Body of pancreas (tissue), 4 donors: ENCODE measurements around the gene USP48. TPM values are rescaled to one million over a fixed set of nuclear protein-coding genes. Genes with fewer than 3 reads are reported as not detected.

Experiments used
- ATAC-seq: fragments of 150-250 bp; one replicate; pipeline ENCODE4 v1.9.1; 2016
- DNase-seq, 4 donors: peaks; one replicate each; pipeline ENCODE4 v3.0.0-alpha.2; 2019
- H3K27ac ChIP-seq, 4 donors: fragments of 200-600 bp; sonication (generic); 1 replicate in 3 of 4; 2 replicates in 1 of 4; pipeline versions ENCODE4 v1.5.1 to v1.6.1; 2016 to 2019; ENCODE audit warnings: mild to moderate bottlenecking in 1 of 4, mixed read lengths in 1 of 4, moderate library complexity in 1 of 4
- H3K27me3 ChIP-seq, 2 donors: fragments of 200-600 bp; sonication (generic); one replicate each; pipeline ENCODE4 v1.6.0; 2016; ENCODE audit warnings: mild to moderate bottlenecking in 1 of 2
- H3K36me3 ChIP-seq, 2 donors: fragments of 200-600 bp; sonication (generic); replicated peaks in 1 of 2; 2 replicates each; pipeline ENCODE4 v1.5.1; 2016; ENCODE audit warnings: low read depth in 2 of 2; ENCODE audit not compliant: insufficient read depth in 1 of 2
- H3K4me1 ChIP-seq: fragments of 200-600 bp; sonication (generic); one replicate; pipeline ENCODE4 v1.6.0; 2016
- H3K4me3 ChIP-seq, 2 donors: fragments of 200-600 bp; sonication (generic); 1 replicate in 1 of 2; 2 replicates in 1 of 2; pipeline ENCODE4 v1.5.1; 2016 to 2019
- H3K9me3 ChIP-seq, 3 donors: fragments of 200-600 bp; sonication (generic); 1 replicate in 2 of 3; 2 replicates in 1 of 3; pipeline ENCODE4 v1.5.1; 2016
- CTCF ChIP-seq, 7 experiments: fragments of 450-650 bp in 4 of 7; fragments of 200-600 bp in 3 of 7; sonication (generic) in 3 of 7; IDR thresholded peaks; one replicate each; pipeline ENCODE4 v1.5.1; 2016 to 2019; ENCODE audit warnings: antibody characterized with exemption in 7 of 7
- POLR2A ChIP-seq, 3 donors: fragments of 450-650 bp; IDR thresholded peaks; one replicate each; pipeline ENCODE4 v1.6.1; 2016; ENCODE audit warnings: antibody characterized with exemption in 3 of 3, mild to moderate bottlenecking in 2 of 3
- WGBS, 2 donors: methylation state at CpG; one replicate each; pipeline ENCODE4 v1.1.5; 2017; 5-methylcytosine and 5-hydroxymethylcytosine counted together
- intact Hi-C: fragments of 100-400 bp; cut with DNase I; formaldehyde crosslinking; loops from one replicate; pipeline ENCODE4 v1.15.1; 2023
- total RNA-seq, 2 donors: library from RNA; depleted of rRNA; stranded (reverse); fragments of >200 nt; gene quantifications; one replicate each; pipeline ENCODE4 v1.1.0, GENCODE V29; 2016

Gene USP48
- total RNA-seq, 2 donors from 2014 or later = 25.4 to 72.9 TPM

DNA sequence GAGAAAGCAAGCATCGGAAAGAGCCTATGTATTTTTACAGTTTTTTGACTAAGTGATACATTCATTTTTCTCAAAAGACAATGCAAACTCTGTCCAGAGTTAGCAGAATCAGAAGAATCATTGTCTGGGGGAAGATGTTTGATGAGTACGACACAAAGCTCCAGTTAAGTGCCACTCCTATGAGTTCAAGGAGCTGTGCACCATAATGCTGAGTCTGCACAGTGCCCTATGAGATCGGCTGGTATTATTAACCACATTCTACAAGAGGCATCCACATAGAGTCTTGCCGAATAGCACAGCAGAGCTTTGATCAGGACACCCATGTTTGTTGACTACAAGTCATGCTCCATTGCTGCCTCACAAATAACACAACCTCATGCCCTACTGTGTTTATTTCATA lies 58.9 kb downstream of the USP48 start:
- Histone ChIP-seq H3K27ac (no peak overlapping the region), H3K27me3 (no peaks in the 10 kb centered on the region), H3K4me1 (no peaks in the 10 kb centered on the region), H3K4me3 (no peak overlapping the region), H3K36me3 (peaks cover 0 to 7% of the 10 kb centered on the region in 2 donors), H3K9me3 (no peaks in the 10 kb centered on the region)
- ATAC-seq = no peak
- TF ChIP-seq POLR2A (IDR thresholded peaks at IDR 0.05) = no peak
- no peak for TF ChIP-seq CTCF (IDR thresholded peaks at IDR 0.05)
- WGBS, 2 donors = 90 to 92% methylated on average over 4 of the region's 4 CpGs
- intact Hi-C loops = no loop called here
- DNase-seq = no peak

GRCh38 chr1:21721295-21721985 lies 61.5 kb downstream of the USP48 start:
- H3K4me3 ChIP-seq = no peak overlapping the region
- no peaks in the 10 kb centered on the region for H3K27me3 ChIP-seq
- DNase-seq = no peak
- H3K4me1 ChIP-seq = no peaks in the 10 kb centered on the region
- H3K27ac ChIP-seq = no peak overlapping the region
- ATAC-seq = no peak
- no peak for TF ChIP-seq POLR2A (IDR thresholded peaks at IDR 0.05)
- no peak for TF ChIP-seq CTCF (IDR thresholded peaks at IDR 0.05)
- intact Hi-C loops = no loop called here
- H3K9me3 ChIP-seq = no peaks in the 10 kb centered on the region
- 48 to 56% methylated on average over 7 of the region's 7 CpGs for WGBS, 2 donors
- H3K36me3 ChIP-seq = peaks cover 0 to 6% of the 10 kb centered on the region in 2 donors

DNA sequence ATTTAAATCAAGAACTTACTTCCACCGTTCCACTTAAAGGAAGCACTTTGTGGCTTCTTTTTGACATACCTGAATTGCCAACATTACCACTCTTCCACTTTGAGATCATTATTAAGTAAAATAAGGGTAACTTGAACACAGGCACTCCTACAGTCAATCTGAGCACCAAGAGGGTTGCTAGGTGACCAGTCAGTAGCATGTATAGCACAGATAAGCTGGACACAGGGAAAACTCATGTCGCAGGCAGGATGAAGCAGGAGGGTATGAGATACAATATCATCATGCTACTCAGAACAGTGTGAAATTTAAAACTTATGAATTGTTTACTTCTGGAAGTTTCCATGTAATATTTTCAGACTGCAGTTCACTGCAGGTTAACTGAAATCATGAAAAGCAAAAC lies 66.8 kb downstream of the USP48 start:
- ATAC-seq = no peak
- Histone ChIP-seq H3K27ac (no peak overlapping the region), H3K9me3 (no peaks in the 10 kb centered on the region), H3K4me3 (no peak overlapping the region), H3K4me1 (no peaks in the 10 kb centered on the region), H3K36me3 (peaks cover 0 to 16% of the 10 kb centered on the region in 2 donors), H3K27me3 (no peaks in the 10 kb centered on the region)
- no peak for TF ChIP-seq POLR2A (IDR thresholded peaks at IDR 0.05)
- TF ChIP-seq CTCF (IDR thresholded peaks at IDR 0.05) = no peak
- intact Hi-C loops = no loop called here
- DNase-seq = no peak
- 76 to 78% methylated on average over 2 of the region's 2 CpGs for WGBS, 2 donors

GRCh38 chr1:21707891-21708290 lies 75.1 kb downstream of the USP48 start:
- Histone ChIP-seq H3K4me3 (no peak overlapping the region), H3K9me3 (no peaks in the 10 kb centered on the region), H3K27me3 (no peaks in the 10 kb centered on the region), H3K27ac (no peak overlapping the region), H3K36me3 (peaks cover 0 to 6% of the 10 kb centered on the region in 2 donors), H3K4me1 (no peaks in the 10 kb centered on the region)
- TF ChIP-seq POLR2A (IDR thresholded peaks at IDR 0.05) (no peak), CTCF (IDR thresholded peaks at IDR 0.05) (no peak)
- ATAC-seq = no peak
- intact Hi-C loops = no loop called here
- DNase-seq = peak in 1 of 4 donors; percentile 12
- WGBS, 2 donors = 84 to 89% methylated on average over 4 of the region's 4 CpGs
